Activated CD8-positive, alpha-beta T cell treated with anti-CD3 and anti-CD28 coated beads, Interleukin-2, amount 10 ng/mL, durations not matched to agents 7 days and 5 days (primary cell): ENCODE results near the gene PHEX. TPM values are rescaled to one million over a fixed set of nuclear protein-coding genes. Genes with fewer than 3 reads are reported as not detected.

Source experiments
- ATAC-seq: fragments of 150-1000 bp; cut with Tn5 transposase; one replicate; pipeline ENCODE4 v1.10.0; 2021; ENCODE audit warnings: moderate library complexity
- CTCF ChIA-PET: fragments of 350-600 bp; sonication (Branson Sonifier 250); formaldehyde crosslinking; loops from one replicate; lab custom pipeline; 2021; ENCODE audit warnings: antibody characterized with exemption; lab: Charles Lee
- POLR2A ChIA-PET: fragments of 350-600 bp; sonication (Branson Sonifier 250); formaldehyde crosslinking; loops from one replicate; lab custom pipeline; 2021; ENCODE audit warnings: antibody characterized with exemption; lab: Charles Lee
- DNase-seq: peaks from one replicate; pipeline ENCODE4 v3.0.0-alpha.2; 2020
- H3K27ac Mint-ChIP-seq: one replicate; pipeline ENCODE4 v1.8.0; 2021; ENCODE audit warnings: mild to moderate bottlenecking, mixed read lengths
- H3K27me3 Mint-ChIP-seq: one replicate; pipeline ENCODE4 v1.8.0; 2021; ENCODE audit warnings: low read depth, mixed read lengths
- H3K36me3 Mint-ChIP-seq: one replicate; pipeline ENCODE4 v1.8.0; 2021; ENCODE audit warnings: low read depth, mixed read lengths
- H3K4me1 Mint-ChIP-seq: one replicate; pipeline ENCODE4 v1.8.0; 2021; ENCODE audit warnings: low read depth, mixed read lengths
- H3K4me3 Mint-ChIP-seq: one replicate; pipeline ENCODE4 v1.8.0; 2021; ENCODE audit warnings: mild to moderate bottlenecking, mixed read lengths
- H3K9me3 Mint-ChIP-seq: one replicate; pipeline ENCODE4 v1.8.0; 2022; ENCODE audit warnings: mixed read lengths; ENCODE audit not compliant: insufficient read depth
- total RNA-seq, 2 experiments: library from RNA; stranded (reverse); gene quantifications; one replicate each; pipeline ENCODE4 v1.2.3, GENCODE V29; 2021

PHEX gene
- total RNA-seq, 2 experiments from 2014 or later = 0.16 to 0.24 TPM

DNA sequence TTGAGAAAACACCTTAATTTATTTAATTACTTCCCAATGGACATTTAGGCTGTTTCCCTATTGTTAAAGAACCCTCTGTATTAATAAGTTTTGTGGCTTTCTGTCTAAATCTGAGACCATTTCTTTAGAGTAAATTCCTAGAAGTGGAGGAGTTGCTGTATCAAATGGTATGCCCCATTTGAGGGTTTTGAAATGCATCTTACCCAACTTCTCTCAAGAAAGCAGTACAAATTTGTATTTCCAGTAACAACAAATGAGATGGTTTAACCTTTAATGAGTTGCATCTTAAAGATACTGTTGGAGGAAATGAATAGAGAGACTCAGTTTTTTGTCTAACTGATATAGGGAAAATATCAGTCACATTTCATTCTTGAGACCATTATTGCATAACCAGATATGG lies 170.1 kb downstream of the PHEX start:
- POLR2A ChIA-PET = no interaction called here
- no peaks in the 10 kb centered on the region for H3K27me3 Mint-ChIP-seq
- H3K4me3 Mint-ChIP-seq = no peak overlapping the region
- no peaks in the 10 kb centered on the region for H3K36me3 Mint-ChIP-seq
- CTCF ChIA-PET = no interaction called here
- H3K4me1 Mint-ChIP-seq = no peaks in the 10 kb centered on the region
- H3K27ac Mint-ChIP-seq = no peak overlapping the region
- no peak for ATAC-seq
- DNase-seq = no peak
- H3K9me3 Mint-ChIP-seq = no peaks in the 10 kb centered on the region

GRCh38 chrX:22203186-22203585 lies 171.1 kb downstream of the PHEX start:
- ChIA-PET CTCF (no interaction called here), POLR2A (no interaction called here)
- no peaks in the 10 kb centered on the region for H3K4me1 Mint-ChIP-seq
- H3K9me3 Mint-ChIP-seq = no peaks in the 10 kb centered on the region
- no peak overlapping the region for H3K4me3 Mint-ChIP-seq
- H3K27me3 Mint-ChIP-seq = no peaks in the 10 kb centered on the region
- ATAC-seq (no peak), DNase-seq (no peak)
- no peak overlapping the region for H3K27ac Mint-ChIP-seq
- no peaks in the 10 kb centered on the region for H3K36me3 Mint-ChIP-seq

DNA sequence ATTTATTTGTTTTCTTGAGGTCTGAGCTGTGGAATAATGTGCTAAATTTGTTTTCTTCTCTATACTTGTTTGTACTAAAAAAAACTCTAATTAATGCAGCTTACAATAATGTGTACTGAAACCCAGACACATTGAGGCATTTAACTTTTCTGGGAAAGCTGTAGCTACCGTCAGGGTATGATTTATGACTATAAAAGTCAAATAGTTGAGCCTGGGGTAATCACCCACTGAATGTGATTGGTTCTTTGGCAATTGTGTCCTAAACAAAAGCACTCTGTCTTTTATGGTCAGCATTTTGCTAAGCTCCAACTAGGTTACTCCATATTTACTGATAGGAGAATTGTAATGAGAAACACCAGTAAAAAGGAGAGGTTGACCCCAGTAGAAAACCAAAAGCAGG lies 174.7 kb downstream of the PHEX start:
- ATAC-seq = no peak
- Mint-ChIP-seq H3K27ac (no peak overlapping the region), H3K4me3 (no peak overlapping the region)

GRCh38 chrX:22220941-22221340 lies 188.8 kb downstream of the PHEX start:
- ChIA-PET POLR2A (no interaction called here), CTCF (no interaction called here)
- Mint-ChIP-seq H3K4me1 (no peaks in the 10 kb centered on the region), H3K27ac (no peak overlapping the region), H3K9me3 (no peaks in the 10 kb centered on the region), H3K27me3 (no peaks in the 10 kb centered on the region), H3K36me3 (no peaks in the 10 kb centered on the region), H3K4me3 (no peak overlapping the region)
- no peak for DNase-seq
- ATAC-seq = no peak

More for the DNA sequence above, 174.7 kb downstream of the PHEX start:
- Mint-ChIP-seq H3K9me3 (no peaks in the 10 kb centered on the region), H3K36me3 (no peaks in the 10 kb centered on the region), H3K27me3 (no peaks in the 10 kb centered on the region), H3K4me1 (no peaks in the 10 kb centered on the region)
- CTCF ChIA-PET = no interaction called here
- POLR2A ChIA-PET = no interaction called here
- no peak for DNase-seq

- no peaks in the 10 kb centered on the region for H3K36me3 Mint-ChIP-seq
- H3K4me1 Mint-ChIP-seq = no peaks in the 10 kb centered on the region
- ATAC-seq (no peak), DNase-seq (no peak)
- no peak overlapping the region for H3K27ac Mint-ChIP-seq
- H3K27me3 Mint-ChIP-seq = no peaks in the 10 kb centered on the region
- CTCF ChIA-PET = no interaction called here
- H3K9me3 Mint-ChIP-seq = no peaks in the 10 kb centered on the region
- POLR2A ChIA-PET = no interaction called here
- no peak overlapping the region for H3K4me3 Mint-ChIP-seq
Observed at GRCh38 chrX:22234380-22234779, 202.3 kb downstream of the PHEX start.

GRCh38 chrX:22237479-22237878 lies 205.4 kb downstream of the PHEX start:
- no peaks in the 10 kb centered on the region for H3K9me3 Mint-ChIP-seq
- no peaks in the 10 kb centered on the region for H3K36me3 Mint-ChIP-seq
- H3K27ac Mint-ChIP-seq = no peak overlapping the region
- no peaks in the 10 kb centered on the region for H3K4me1 Mint-ChIP-seq
- no peak for DNase-seq
- ChIA-PET POLR2A (no interaction called here), CTCF (no interaction called here)
- ATAC-seq = no peak
- no peaks in the 10 kb centered on the region for H3K27me3 Mint-ChIP-seq
- H3K4me3 Mint-ChIP-seq = no peak overlapping the region

GRCh38 chrX:22246620-22247019 lies 214.5 kb downstream of the PHEX start:
- ATAC-seq = no peak
- H3K4me1 Mint-ChIP-seq = no peaks in the 10 kb centered on the region
- H3K4me3 Mint-ChIP-seq = no peak overlapping the region
- H3K27me3 Mint-ChIP-seq = no peaks in the 10 kb centered on the region
- CTCF ChIA-PET = no interaction called here
- H3K9me3 Mint-ChIP-seq = no peaks in the 10 kb centered on the region
- H3K27ac Mint-ChIP-seq = no peak overlapping the region
- DNase-seq = no peak
- POLR2A ChIA-PET = no interaction called here
- H3K36me3 Mint-ChIP-seq = no peaks in the 10 kb centered on the region

DNA sequence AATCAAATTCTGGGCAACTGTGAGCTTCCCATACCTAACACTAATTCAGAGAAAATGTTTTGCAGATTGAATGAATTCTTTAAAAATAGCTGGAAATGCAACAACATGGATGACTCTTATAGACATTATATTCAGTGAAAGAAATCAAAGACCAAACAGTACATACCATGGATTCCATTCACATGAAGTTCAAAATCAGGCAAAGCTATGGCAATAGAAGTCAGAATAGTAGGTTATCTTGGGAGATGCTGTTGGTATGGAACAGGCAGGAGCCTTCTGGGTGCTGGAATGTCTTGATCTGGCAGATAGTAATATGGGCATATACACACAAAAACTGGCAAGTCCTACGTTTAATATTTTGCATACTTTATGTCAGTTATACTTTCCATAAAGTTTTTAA lies 215.0 kb downstream of the PHEX start:
- no peak for DNase-seq
- ChIA-PET CTCF (no interaction called here), POLR2A (no interaction called here)
- Mint-ChIP-seq H3K9me3 (no peaks in the 10 kb centered on the region), H3K27ac (no peak overlapping the region), H3K36me3 (no peaks in the 10 kb centered on the region), H3K4me1 (no peaks in the 10 kb centered on the region), H3K27me3 (no peaks in the 10 kb centered on the region), H3K4me3 (no peak overlapping the region)
- ATAC-seq = no peak

DNA sequence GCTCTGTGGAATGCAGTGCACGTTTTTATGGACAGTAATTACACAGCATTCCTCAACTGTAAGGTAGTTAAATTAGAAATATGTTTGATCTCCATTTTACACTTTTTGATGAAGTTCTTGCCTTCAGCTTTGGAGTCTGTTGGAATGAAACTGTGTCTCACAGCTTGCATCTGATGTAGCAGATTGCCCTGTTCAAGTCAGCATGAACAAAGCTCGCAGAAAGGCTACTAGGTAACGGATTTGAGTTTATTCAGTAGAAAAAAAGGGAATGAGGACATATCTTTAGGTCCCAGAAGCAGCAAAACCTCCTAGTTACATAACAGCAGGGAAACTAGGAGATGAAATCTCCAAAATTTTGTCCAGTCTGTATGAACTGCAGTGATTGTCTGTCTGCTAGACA lies 216.3 kb downstream of the PHEX start:
- ATAC-seq (no peak), DNase-seq (no peak)
- H3K9me3 Mint-ChIP-seq = no peaks in the 10 kb centered on the region
- CTCF ChIA-PET = no interaction called here
- POLR2A ChIA-PET = no interaction called here
- no peak overlapping the region for H3K27ac Mint-ChIP-seq
- no peaks in the 10 kb centered on the region for H3K4me1 Mint-ChIP-seq
- no peak overlapping the region for H3K4me3 Mint-ChIP-seq
- H3K27me3 Mint-ChIP-seq = no peaks in the 10 kb centered on the region
- H3K36me3 Mint-ChIP-seq = no peaks in the 10 kb centered on the region

DNA sequence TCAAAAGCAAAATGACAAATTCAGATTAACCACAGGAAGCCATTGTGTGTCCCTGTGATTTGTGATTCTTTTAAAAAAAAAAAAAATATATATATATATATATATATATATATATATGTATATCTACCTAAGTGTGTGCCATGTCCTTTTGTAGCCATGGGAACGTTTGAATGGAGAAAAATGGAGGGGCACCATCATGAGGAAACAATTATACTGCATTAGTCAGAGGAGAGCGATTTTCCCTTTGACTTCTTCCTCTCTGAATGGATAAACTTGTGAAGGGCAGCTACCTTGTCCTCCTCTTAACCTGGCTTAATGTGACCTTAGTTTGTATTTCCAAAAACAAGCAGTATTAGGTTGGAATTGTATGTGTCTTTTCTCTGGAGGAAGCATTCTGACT lies 217.2 kb downstream of the PHEX start:
- ChIA-PET CTCF (no interaction called here), POLR2A (no interaction called here)
- DNase-seq (no peak), ATAC-seq (no peak)
- Mint-ChIP-seq H3K9me3 (no peaks in the 10 kb centered on the region), H3K36me3 (no peaks in the 10 kb centered on the region), H3K4me1 (no peaks in the 10 kb centered on the region), H3K27ac (no peak overlapping the region), H3K4me3 (no peak overlapping the region), H3K27me3 (no peaks in the 10 kb centered on the region)

GRCh38 chrX:22268706-22269105 lies 236.6 kb downstream of the PHEX start:
- ChIA-PET CTCF (no interaction called here), POLR2A (no interaction called here)
- no peak for DNase-seq
- H3K4me1 Mint-ChIP-seq = no peaks in the 10 kb centered on the region
- no peaks in the 10 kb centered on the region for H3K27me3 Mint-ChIP-seq
- H3K9me3 Mint-ChIP-seq = no peaks in the 10 kb centered on the region
- no peak overlapping the region for H3K27ac Mint-ChIP-seq
- H3K36me3 Mint-ChIP-seq = no peaks in the 10 kb centered on the region
- no peak for ATAC-seq
- H3K4me3 Mint-ChIP-seq = no peak overlapping the region

GRCh38 chrX:22272613-22273012 lies 240.5 kb downstream of the PHEX start, which contains the start of gene CBLL2:
Gene CBLL2 (plus strand): TSS chrX:22272913. CDS start chrX:22272992, 79 bp downstream.
- CTCF ChIA-PET = no interaction called here
- ATAC-seq (no peak), DNase-seq (no peak)
- Mint-ChIP-seq H3K36me3 (no peaks in the 10 kb centered on the region), H3K27ac (no peak within 1 kb of the TSS), H3K4me1 (no peaks in the 10 kb centered on the region), H3K4me3 (no peak within 1 kb of the TSS), H3K27me3 (no peaks in the 10 kb centered on the region), H3K9me3 (no peaks in the 10 kb centered on the region)
- POLR2A ChIA-PET = no interaction called here

DNA sequence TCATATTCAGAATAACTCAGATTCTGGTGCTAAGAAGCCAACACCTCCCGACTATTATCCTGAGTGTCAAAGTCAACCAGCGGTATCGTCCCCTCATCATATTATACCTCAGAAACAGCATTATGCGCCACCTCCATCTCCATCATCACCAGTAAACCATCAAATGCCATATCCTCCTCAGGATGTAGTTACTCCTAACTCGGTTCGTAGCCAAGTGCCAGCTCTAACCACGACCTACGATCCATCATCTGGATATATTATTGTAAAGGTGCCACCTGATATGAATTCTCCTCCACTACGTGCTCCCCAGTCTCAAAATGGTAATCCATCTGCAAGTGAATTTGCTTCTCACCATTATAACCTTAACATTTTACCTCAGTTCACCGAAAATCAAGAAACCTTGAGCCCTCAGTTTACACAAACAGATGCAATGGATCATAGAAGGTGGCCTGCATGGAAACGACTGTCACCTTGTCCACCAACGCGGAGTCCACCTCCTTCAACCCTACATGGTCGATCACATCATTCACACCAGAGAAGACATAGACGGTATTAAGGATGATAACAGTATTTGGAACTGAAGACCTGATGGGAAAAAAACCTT lies 241.7 kb downstream of the PHEX start:
- DNase-seq (no peak), ATAC-seq (no peak)
- Mint-ChIP-seq H3K4me3 (no peak overlapping the region), H3K9me3 (no peaks in the 10 kb centered on the region), H3K27me3 (no peaks in the 10 kb centered on the region), H3K36me3 (no peaks in the 10 kb centered on the region), H3K27ac (no peak overlapping the region), H3K4me1 (no peaks in the 10 kb centered on the region)
- ChIA-PET POLR2A (no interaction called here), CTCF (no interaction called here)
